Measurements from ENCODE around the gene ETFB.
A peak's percentile ranks its signal among the peaks of the same experiment; 100 is the strongest.

Gene ETFB

GRCh38 chr19:51351266-51351990, 14.8 kb downstream of the ETFB start:
- no peak for DNase-seq

DNA sequence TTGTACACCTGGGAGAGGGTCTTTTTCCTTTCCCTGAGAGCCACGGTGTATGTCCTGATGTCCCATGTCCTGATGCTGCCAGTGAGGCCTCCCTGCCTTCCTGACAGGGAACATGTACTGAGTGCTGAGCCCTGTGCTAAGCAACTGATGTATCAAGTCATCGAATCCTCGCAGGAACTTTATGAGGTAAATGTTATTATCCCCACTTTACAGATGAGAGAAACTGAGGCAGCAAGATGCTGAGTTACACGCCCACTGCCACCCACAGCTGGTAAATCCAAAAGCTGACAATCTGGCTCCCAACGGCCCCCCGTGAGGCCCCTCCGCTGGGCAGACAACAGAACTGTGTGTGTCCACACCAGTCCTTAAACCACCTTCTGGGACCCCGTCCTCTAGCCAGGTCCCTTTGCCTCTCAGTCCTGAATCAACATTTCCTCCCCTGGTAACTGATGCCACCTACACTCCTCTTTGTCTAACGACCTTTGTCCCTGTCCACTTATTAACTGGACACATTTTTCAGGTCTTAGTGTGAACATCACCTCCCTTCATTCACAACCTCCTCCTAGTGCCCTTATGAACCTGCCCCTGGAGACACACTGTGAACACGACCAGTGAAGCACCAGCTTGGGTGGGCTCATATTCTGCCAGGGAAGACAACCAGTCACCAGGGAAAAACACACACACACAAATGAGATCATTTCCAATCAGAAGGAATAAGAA, 18.8 kb downstream of the ETFB start:
- no peak for DNase-seq

DNA sequence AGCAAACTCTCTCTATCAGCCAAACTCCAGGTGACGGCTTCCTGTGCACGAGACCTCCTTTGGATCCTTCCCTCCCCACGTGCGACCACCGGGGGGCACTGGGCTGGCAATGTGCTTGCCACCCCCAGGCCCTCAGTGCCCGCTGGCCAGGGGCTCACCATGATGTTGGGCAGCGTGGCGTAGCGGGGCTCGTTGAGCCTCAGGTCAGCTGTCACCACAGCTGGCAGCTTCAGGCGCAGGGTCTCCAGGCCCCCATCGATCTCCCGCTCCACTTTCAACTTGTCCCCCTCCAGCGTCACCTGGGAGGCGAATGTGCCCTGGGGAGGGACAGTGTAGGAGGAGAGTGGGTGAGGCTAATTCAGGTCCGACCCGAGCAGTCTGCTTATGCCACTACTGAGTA, 19.4 kb downstream of the ETFB start:
- no peak for DNase-seq

GRCh38 chr19:51345076-51345620, 21.0 kb downstream of the ETFB start:
- DNase-seq = no peak

DNA sequence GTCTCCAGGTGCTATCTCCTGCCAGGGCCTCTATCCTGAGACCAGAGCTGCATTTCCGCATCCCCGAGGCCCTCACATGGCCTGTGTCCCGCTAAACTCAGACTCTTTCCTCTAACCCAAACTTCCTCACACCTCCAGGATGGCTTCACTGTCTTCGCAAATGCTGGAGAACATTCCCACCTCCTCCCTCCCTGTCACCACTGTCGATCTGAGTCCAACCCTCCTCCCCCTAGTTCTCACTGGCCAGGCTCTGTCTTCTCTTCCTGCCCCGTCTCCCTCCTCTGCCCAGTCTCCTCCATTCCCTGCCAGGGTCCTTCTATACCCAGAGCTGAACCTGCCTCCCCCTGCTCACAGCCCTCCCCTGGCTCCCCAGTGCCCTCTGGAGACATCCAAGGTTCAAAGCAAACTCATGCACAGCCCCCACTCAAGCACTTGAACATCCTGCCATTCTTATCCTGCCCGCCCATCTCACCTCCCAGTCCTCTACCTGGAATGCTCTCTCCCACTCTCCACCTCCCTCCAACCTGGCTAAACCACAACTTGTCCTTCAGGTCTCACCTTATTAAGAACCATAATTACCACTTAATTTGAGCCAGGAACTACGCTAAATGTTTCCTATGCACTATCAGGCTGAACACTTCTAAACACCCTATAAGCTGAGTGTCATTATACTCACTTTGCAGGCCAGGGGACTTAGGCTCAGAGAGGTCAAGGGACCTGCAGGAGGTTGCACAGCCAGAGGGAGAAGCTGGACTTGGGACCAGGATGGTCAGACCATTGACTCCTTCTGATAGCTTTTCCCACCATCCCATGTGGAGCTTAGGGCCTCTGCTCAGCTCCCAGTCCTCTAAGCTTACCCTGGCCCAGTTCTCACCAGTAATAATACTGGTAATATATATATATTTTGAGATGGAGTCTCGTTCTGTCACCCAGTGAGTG, 23.3 kb downstream of the ETFB start:
- no peak for DNase-seq

DNA sequence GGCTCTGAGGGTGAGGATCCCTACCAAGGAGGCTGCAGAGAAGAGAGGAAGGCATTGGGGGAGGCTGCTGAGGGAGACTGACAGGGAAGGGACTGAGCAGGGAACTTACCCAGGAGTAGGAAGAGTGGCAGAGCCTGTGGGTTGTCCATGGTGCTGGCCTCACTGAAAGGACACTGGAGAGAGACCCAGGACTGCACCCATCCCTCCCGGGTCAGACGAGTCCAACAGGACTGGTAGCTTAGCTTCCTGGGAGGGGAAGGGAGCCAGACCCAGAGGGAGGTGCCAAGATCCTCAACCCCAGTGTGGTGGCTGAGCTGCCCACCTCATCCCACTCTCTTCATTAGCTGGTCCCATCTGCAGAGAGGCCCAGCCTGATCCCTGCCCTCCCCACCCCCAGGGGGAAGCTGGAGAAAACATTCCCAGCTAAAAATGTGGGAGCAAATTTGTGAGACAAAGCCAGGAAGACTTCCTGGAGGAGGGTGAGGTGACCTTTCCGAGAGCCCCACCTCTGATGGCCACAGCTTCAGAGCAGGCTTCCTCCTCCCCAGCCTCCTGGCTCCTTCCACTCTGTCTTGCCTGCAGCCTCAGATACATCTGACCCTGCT, 24.1 kb downstream of the ETFB start, which contains the start of gene VSIG10L:
Gene VSIG10L (minus strand): TSS at position 164 of the 605 bp plus-strand sequence. CDS start 15 bp downstream, at position 149.
- DNase-seq = no peak

GRCh38 chr19:51341066-51341465, 25.1 kb downstream of the ETFB start:
- no peak for DNase-seq

GRCh38 chr19:51339687-51340656, 26.2 kb downstream of the ETFB start:
- DNase-seq = peak; percentile 92

GRCh38 chr19:51339313-51339686, 26.9 kb downstream of the ETFB start:
- no peak for DNase-seq

DNA sequence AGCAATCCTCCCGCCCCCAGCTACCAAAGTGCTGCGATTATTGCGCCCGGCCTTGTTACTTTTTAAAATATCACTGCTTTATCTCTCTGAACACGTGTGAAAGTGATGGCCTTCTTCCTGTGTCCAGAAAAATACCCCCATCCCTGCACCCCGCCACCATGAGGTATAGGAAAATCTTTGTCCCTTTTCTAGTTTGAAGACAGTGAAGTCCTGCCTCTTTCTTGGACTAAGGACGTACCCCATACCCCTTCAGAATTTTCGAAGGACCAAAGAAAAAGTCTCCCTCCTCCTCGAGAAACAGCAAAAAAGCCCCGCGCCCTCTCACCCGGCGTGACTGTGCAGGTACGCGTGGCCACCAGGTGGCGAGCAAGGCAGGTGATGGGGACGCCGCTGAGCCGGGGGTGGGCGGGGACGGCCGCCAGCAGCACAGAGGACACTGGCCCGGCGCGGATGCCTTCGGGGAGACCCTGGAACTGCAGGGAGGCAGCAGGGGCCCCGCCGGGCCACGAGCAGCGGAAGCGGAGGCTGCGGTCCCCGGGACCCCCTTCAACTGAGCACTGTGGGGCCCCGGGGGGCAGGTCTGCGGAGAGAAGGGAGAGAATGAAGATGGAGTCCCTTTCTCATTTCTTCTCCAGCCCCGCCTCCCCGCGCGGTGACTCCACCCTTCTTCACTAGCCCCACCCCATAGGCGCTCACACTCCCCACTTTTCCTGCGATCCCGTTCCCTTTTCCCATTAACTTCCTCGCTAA, 27.4 kb downstream of the ETFB start:
- peak; percentile 84 for DNase-seq

DNA sequence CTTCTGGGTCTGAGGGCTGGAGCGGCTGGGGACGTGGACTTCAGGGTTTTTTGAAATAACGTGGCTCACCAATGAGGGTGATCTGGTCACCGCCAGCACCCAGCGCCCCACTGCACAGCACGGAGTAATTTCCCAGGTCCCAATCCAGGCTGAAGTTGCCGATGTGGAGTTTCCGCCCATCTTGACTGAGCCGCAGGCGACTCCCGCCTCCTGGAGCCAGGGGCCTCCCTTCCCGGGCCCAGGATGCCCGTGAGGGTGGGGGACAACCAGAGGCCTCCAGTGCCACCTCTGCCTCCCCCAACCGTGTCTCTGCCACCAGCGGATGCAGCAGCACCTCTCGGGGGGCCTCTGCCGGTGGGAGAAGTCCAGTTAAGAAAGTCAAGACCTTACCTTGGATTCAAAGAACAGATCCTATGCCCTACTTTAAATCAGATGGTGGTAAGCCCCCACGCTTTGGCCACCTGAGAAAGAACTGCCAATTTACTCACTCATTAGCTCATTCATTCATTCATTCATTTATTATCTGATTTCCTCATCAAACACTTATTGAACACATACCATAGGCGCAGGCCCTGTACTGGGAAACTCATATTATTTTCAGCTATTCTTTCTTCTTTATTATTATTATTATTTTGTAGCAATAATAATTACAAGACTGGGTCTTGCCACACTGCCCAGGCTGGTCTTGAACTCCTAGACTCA, 28.2 kb downstream of the ETFB start:
- DNase-seq = no peak

DNA sequence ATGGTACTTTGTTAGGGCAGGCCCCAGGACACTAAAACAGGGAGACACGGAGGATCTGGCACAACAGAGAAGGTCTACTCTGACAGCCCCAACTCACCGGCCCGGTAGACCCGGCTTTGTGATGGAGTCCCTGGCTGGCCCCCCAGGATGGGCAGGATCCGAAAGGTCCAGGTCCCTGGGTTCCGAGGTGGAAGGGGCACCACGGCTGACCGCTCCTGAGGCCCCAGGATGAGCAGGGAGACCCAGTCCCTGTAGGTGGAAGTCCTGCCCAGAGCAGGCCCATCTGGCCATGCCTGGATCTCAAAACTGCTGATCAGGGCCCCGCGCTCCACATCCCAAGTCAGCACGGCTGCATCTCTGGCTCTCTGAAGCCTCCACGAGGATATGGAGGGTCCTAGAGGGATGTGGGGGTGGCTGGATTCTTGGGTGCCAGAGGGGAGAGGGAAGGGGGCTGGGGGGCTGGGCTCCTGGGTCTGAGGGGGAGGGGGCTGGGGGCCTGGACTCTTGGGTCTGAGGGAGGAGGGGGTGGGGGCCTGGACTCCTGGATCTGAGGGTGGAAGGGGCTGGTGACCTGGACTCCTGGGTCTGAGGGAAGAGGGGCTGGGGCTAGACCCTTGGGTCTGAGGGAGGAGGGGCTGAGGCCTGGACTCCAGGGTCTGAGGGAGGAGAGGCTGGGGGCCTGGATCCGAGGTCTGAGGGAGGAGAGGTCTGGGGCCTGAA, 28.9 kb downstream of the ETFB start:
- no peak for DNase-seq

GRCh38 chr19:51333836-51334460, 32.2 kb downstream of the ETFB start:
- no peak for DNase-seq

DNA sequence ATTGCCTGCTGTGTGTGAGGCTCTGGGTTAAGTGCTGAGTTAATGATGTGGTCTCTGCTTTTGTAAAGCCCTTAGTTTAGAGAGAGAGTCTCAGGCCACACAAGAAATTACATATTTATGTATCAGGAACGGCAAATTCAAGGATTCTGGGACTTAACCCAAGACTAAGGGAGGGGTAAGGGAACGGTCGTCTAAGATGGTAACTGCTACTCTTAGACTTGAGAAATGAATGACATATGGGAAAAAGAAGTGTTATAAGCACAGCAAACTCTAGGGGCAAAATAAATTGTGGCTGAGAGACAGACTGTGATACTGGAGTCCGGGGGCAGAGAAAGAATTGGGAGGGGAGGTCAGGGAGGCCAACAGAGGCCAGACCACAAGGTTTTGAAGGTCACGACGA, 34.5 kb downstream of the ETFB start:
- no peak for DNase-seq

DNA sequence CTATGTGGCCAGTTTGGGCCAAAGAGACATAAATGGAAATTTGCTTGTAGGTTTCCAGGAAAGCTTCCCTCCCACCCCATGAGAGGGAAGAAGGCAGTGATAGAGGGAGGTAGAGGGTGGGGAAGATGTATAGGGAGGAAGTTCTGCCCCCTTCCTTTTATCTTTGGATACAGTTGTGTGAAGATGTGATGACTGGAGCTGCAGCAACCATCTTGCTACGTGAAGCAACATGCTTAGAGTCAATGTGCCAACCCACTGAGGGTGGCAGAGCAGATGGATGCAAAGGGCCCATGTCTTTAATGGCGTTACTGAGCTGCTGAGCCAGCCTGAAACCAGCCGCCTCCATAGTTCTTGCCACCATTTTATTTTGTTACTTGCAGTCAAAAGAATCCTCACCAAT, 35.0 kb downstream of the ETFB start:
- no peak for DNase-seq

DNA sequence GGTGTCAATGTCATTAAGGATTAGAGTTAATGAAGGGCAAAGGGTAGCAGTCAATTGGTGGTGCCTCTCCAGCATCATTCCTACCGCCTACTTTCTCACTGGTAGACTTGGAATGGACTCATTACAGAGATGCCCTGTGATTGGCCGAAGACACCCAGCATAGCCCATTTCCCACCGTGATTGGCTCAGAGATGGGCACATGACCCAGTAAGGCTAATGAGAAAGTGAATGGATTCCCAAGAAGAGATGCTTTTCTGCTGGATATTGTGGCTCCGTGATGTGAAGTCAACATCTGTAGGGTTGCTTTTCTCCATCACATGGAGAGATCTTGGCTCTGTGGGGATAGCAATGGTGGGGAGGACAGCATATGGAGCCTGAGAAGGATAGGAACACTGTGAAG, 35.8 kb downstream of the ETFB start:
- no peak for DNase-seq

DNA sequence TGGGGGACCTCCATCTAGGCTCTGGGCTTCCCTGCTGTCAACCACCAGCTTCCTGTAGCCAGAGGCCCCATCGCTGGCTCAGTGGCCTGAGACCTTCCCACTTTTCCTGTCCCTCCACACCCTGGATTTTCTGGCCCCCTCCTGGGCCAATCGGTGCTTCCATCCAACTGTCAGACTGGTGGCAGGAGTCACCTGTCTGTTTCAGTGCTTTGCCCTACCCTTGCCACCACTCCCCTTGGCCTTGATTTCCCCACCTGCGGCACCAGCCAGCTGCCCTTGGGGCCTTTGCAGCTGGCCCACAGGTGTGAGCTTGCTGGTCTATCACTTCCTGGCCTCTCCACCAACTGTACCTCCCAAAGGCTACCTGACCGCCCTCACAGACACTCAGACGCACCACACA, 36.8 kb downstream of the ETFB start:
- DNase-seq = no peak

DNA sequence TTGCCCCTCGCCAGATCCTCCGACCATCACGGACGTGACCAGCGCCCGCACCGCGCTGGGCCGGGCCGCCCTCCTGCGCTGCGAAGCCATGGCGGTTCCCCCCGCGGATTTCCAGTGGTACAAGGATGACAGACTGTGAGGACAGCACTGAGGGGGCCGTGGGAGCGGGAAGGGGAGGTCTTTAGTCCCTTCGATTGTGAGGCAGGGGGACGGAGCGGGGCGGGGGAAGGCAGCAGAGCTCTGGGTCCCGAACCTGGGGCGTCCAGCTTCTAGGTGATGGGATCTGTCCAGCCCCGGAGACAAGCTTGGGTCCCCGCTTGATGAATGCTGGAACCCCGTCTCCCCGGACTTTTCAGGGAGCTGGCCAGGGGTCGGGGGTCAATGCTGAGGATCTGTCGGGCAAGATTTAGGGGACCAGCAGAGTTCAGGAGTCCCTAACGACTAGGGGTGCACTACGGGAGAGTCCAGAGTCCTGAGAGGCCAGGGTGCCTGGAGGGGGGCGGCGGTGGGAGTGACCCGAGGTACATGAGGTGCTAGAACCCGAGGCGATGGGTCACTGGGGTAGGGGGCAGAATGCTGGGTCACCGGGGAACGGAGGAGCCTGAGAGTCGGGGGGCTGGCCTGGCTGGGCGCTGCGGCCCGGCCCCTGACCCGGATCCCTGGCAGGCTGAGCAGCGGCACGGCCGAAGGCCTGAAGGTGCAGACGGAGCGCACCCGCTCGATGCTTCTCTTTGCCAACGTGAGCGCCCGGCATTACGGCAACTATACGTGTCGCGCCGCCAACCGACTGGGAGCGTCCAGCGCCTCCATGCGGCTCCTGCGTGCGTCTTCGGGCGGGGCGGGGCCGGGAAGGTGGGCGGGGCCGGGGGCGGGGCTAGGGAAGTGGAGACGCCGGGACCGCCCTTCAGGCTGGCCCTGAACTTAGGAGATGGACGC, 38.9 kb downstream of the ETFB start:
- DNase-seq = peak; percentile 47

Measured in CD4-positive, alpha-beta T cell treated with Interleukin-21 for 1 hour (primary cell).